Measurements from ENCODE around the gene MLH3.

Gene MLH3

DNA sequence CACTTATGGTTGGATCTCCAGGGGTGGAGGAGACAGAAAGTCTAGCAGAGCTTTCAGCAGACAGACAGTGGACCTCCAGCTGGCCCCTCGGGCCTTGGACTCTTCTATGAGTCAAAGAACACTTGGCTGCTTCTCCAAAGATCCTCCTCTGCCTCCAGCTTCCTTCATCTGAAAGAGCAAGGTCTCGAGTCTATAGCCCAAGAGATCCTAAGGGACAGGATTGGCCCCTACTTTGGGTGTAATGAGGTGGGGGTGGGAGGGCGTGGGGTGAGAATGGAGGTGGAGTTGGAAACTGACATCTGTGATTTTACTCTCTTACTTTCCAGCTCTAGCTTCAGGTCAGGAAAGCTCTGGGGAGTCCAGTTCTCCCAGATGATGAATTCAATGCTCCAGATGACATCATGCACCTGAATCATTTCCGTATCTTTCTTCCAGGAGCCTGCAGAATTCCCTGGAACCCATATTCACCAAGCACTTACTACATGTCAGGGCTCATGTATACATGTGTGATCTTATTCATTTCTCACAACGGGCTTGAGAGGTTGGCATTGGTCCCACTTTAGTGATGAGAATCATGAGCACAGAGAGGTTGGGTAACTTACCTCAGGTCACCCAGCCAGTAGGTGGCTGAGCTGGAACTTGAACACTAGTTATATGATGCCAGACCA is 85.6 kb downstream of the MLH3 start:
- DNase-seq (ENCODE audit: low read depth, low spot score), result no peak

DNA sequence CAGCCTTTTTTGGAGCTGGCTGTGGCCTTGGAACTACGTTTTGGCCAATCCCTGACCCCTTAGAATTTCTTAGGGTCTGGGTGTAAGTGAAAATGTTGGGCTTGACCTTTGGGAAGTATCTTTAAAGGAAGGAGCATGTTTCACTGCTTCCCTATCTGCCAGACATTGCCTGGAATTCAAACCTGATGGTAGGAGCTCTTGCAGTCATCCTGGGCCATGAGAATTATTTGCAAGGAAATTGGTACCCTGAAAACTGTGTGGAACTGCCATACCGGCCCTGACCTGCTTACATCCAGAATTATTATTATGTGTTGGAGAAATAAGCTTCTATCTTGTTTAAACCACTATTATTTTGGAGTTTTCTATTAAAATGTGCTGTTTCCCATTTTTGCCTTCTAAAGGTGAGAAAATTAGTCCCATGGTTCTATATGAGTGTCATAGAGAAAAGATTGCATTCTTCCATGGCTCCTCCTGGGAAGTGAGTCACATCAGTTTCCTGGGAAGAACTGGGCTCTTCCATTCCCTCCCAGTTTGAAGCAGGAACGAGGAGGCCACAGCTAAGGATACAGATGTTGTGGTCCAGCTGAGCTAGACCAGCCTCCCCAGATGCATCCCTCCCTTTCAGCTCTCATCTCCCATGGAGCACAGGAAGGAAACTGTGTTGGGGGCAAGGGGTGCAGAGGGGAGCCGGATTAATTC is 86.3 kb downstream of the MLH3 start:
- no peak for DNase-seq (ENCODE audit: low read depth, low spot score)
